GM12864 (cell line): ENCODE measurements around the gene RBFOX1.

Experiments used
- DNase-seq: peaks from one replicate; pipeline ENCODE4 v3.0.0-alpha.2; 2011; ENCODE audit warnings: low read depth
- H3K4me3 ChIP-seq: 2 replicates; pipeline ENCODE4 v1.5.1; 2011; ENCODE audit warnings: mild to moderate bottlenecking, low read depth, low read length, control low read depth
- TF ChIP-seq, protein P1 (sequence below): IDR thresholded peaks from 2 replicates; pipeline ENCODE4 v1.5.1; 2011; ENCODE audit warnings: low read depth, mild to moderate bottlenecking, moderate library complexity, low read length, control low read depth, inconsistent platforms; ENCODE audit errors: missing control alignments

Gene RBFOX1

DNA sequence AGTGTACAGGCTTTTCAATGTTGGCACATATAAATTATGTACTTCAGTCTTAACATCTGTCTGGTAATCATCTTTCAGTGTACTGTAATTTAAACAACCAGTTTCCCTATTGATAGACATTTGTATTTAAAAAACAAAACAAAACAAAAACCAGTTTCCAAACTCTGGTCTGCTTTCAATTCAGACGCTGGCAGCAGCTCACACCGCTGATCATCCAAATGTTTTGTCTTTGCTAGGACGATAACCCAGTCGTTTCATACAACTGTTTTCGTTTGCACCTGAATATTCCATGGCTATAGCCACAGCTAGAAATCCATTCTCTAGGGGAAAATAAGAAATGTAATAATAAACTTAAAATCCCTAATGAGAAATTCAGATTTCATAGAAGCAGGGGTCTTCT, 47.8 kb downstream of the RBFOX1 start:
- no peak for DNase-seq
- no peak overlapping the region for H3K4me3 ChIP-seq
- TF ChIP-seq, protein P1, sequence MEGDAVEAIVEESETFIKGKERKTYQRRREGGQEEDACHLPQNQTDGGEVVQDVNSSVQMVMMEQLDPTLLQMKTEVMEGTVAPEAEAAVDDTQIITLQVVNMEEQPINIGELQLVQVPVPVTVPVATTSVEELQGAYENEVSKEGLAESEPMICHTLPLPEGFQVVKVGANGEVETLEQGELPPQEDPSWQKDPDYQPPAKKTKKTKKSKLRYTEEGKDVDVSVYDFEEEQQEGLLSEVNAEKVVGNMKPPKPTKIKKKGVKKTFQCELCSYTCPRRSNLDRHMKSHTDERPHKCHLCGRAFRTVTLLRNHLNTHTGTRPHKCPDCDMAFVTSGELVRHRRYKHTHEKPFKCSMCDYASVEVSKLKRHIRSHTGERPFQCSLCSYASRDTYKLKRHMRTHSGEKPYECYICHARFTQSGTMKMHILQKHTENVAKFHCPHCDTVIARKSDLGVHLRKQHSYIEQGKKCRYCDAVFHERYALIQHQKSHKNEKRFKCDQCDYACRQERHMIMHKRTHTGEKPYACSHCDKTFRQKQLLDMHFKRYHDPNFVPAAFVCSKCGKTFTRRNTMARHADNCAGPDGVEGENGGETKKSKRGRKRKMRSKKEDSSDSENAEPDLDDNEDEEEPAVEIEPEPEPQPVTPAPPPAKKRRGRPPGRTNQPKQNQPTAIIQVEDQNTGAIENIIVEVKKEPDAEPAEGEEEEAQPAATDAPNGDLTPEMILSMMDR: no peak

DNA sequence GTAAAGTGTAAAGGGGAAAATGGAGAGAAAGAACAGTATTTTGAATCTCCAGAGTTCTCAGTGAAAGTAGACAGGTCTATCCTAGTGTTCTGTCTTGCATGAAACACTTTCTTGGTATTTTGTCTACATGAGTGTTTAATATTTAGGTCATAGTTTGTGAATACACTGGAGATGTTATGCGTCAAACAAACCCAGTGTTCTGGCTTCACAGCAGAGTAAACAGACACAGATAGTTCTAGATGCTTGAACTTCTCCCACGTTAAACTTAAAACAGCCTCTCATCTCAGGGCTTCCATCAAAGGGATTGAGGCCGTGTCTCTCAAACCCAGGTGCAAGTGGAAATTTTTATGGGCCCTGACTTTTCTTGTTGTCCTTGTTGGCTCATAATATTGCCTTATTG, 48.3 kb downstream of the RBFOX1 start:
- TF ChIP-seq, protein P1: no peak
- no peak for DNase-seq
- no peak overlapping the region for H3K4me3 ChIP-seq

DNA sequence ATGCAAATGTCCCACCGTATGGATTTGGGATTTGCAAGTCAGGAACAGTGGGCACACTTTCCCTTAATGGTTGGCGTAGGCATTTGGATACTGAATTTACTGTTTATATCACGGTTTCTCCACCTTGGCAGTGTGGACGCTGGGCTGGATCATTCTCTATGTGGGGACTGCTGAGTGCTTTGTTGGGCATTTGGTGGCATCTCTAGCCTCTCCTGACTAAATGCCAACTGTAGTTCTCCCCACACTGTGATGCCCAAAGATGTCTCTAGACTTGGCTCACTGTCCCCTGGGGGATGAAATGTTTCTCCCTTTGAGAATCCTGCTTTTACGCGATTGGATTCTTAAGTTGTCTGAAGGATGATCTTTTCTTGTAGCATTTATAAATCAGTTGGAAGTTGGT, 49.0 kb downstream of the RBFOX1 start:
- TF ChIP-seq, protein P1: no peak
- no peak for DNase-seq

DNA sequence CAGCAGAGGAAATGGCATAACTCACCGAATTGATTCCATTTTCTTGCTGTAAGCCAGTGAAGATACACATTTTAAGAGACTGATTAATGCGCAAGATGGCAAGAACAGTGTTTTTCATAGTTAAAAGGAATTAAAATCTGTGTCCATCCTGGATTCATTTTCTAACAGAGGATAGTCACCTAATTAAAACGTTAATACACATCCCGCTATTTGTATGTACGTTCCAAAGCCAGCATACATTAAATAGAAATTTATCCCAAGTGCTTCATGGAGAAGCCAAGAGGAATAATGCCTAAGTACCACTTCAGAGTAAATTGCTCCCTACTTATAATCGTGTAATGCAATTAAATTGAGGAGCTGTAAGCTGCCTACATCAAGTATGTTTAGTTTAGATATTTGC, 49.9 kb downstream of the RBFOX1 start:
- H3K4me3 ChIP-seq: no peak overlapping the region
- TF ChIP-seq, protein P1: no peak
- no peak for DNase-seq

More for the DNA sequence above, 49.0 kb downstream of the RBFOX1 start:
- no peak overlapping the region for H3K4me3 ChIP-seq

DNA sequence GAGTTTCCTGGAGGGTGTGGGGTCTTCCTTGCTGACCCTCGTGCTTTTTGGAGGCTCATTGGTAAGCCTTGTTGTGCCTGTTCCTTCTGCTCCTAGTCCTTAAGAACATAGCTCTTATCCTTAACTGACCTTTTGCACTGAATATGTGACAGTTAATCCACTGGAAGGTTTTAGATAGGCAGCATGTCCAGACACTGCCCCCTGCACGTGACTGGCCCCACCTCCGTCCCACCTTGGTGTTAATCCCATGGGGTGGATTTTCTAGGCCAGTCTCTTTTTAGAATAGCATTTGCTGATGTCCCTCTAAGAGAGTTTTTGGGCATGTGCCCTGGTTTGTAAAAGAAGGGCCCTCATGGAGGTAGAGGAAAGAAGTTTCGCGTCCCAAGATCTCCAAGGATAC, 58.3 kb downstream of the RBFOX1 start:
- no peak for DNase-seq
- H3K4me3 ChIP-seq: no peak overlapping the region
- TF ChIP-seq, protein P1: no peak

DNA sequence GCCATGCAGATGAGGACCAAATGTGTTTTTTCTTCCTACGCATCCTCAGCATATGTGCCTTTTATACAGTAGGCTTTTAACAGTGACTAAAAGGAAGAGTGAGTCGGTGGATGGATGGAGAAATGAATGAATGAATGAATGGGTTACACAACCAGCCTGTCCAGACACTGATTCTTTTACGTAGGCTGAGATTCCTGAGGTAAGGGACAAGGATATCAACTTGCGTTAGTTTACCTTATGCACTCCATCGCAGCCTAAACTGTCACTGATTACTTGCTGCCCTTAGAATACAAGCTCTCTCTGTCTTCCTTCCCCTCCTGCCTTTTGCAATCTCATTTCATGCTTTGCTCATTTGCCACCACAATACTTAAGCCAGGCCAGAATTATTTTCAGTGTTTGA, 59.0 kb downstream of the RBFOX1 start:
- H3K4me3 ChIP-seq: no peak overlapping the region
- TF ChIP-seq, protein P1: no peak
- no peak for DNase-seq

DNA sequence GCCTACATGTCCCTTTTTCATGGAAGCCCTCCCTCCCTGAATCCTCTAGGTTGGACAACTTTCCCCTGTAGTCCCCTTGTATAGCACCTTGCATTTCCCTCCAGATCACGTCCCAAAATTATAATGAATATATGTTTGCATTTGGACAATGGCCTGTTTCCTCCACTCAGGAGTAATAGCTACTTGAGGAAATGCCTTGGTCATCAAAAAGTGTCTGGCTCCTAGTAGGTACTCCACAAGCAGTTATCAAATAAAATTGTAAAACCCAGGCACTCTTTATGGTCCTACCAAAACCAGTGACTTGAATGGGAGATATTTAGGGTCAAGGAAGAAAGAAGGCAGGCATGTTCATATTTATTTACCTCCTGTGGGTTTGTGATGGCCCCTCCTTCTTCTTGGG, 59.6 kb downstream of the RBFOX1 start:
- DNase-seq: no peak
- TF ChIP-seq, protein P1: no peak
- H3K4me3 ChIP-seq: no peak overlapping the region
